Astrocyte (in vitro differentiated cells and primary cell): Measurements from ENCODE around the gene SARS1. TPM values are rescaled to one million over a fixed set of nuclear protein-coding genes. Genes with fewer than 3 reads are reported as not detected.

ENCODE experiments used
- DNase-seq: peaks from one replicate; pipeline ENCODE4 v3.0.0-alpha.2; 2010; ENCODE audit warnings: low read depth
- FAIRE-seq: peaks from 2 replicates; lab custom pipeline; 2011; peaks lifted over from hg19 to GRCh38; lab: Jason Lieb, UNC
- H2AFZ ChIP-seq: 2 replicates; pipeline ENCODE4 v1.6.0; 2012; ENCODE audit warnings: low read depth, low read length, inconsistent platforms
- H3K27ac ChIP-seq: 2 replicates; pipeline ENCODE4 v1.5.1; 2011; ENCODE audit warnings: low read depth, low read length, inconsistent platforms
- H3K27me3 ChIP-seq: 2 replicates; pipeline ENCODE4 v1.6.0; 2011; ENCODE audit warnings: low read length, inconsistent platforms; ENCODE audit not compliant: insufficient read depth
- H3K36me3 ChIP-seq: 2 replicates; pipeline ENCODE4 v1.5.1; 2011; ENCODE audit warnings: low read length, inconsistent platforms; ENCODE audit not compliant: insufficient read depth
- H3K4me1 ChIP-seq: 2 replicates; pipeline ENCODE4 v1.5.1; 2011; ENCODE audit warnings: low read length, inconsistent platforms; ENCODE audit not compliant: insufficient read depth
- H3K4me2 ChIP-seq: 2 replicates; pipeline ENCODE4 v1.6.0; 2012; ENCODE audit warnings: low read length, inconsistent platforms
- H3K4me3 ChIP-seq: 2 replicates; pipeline ENCODE4 v1.5.1; 2011; ENCODE audit warnings: low read depth, mild to moderate bottlenecking, low read length, inconsistent platforms; ENCODE audit not compliant: insufficient read depth
- H3K79me2 ChIP-seq: 2 replicates; pipeline ENCODE4 v1.6.0; 2012; ENCODE audit warnings: mild to moderate bottlenecking, low read length, inconsistent platforms; ENCODE audit not compliant: insufficient read depth
- H3K9ac ChIP-seq: 2 replicates; pipeline ENCODE4 v1.6.0; 2012; ENCODE audit warnings: mild to moderate bottlenecking, low read length, inconsistent platforms
- H3K9me3 ChIP-seq: 2 replicates; pipeline ENCODE4 v1.5.1; 2012; ENCODE audit warnings: low read depth, mild to moderate bottlenecking, low read length, inconsistent platforms; ENCODE audit not compliant: insufficient read depth
- H4K20me1 ChIP-seq: 2 replicates; pipeline ENCODE4 v1.6.0; 2012; ENCODE audit warnings: low read length, inconsistent platforms; ENCODE audit not compliant: insufficient read depth
- H3K27ac Mint-ChIP-seq: one replicate; pipeline ENCODE4 v1.8.0; 2021; ENCODE audit warnings: mild to moderate bottlenecking, mixed read lengths; ENCODE audit not compliant: unreplicated experiment
- H3K27me3 Mint-ChIP-seq: one replicate; pipeline ENCODE4 v1.8.0; 2021; ENCODE audit warnings: low read depth, mixed read lengths; ENCODE audit not compliant: unreplicated experiment
- H3K36me3 Mint-ChIP-seq: one replicate; pipeline ENCODE4 v1.8.0; 2021; ENCODE audit warnings: low read depth, mixed read lengths; ENCODE audit not compliant: unreplicated experiment
- H3K4me1 Mint-ChIP-seq: one replicate; pipeline ENCODE4 v1.8.0; 2021; ENCODE audit warnings: low read depth, mixed read lengths; ENCODE audit not compliant: unreplicated experiment
- H3K4me3 Mint-ChIP-seq: one replicate; pipeline ENCODE4 v1.8.0; 2021; ENCODE audit warnings: mild to moderate bottlenecking, moderate library complexity, mixed read lengths; ENCODE audit not compliant: unreplicated experiment
- H3K9me3 Mint-ChIP-seq: one replicate; pipeline ENCODE4 v1.8.0; 2021; ENCODE audit warnings: mild to moderate bottlenecking, mixed read lengths; ENCODE audit not compliant: unreplicated experiment
- EZH2 ChIP-seq: IDR thresholded peaks from 2 replicates; pipeline ENCODE4 v1.6.1; 2012; ENCODE audit warnings: mild to moderate bottlenecking, low read length, inconsistent platforms; ENCODE audit not compliant: insufficient read depth
- total RNA-seq: library from RNA; stranded (reverse); gene quantifications from 2 replicates; pipeline ENCODE4 v1.2.1, GENCODE V29; 2021
- TF ChIP-seq, protein P1 (sequence below): IDR thresholded peaks from 2 replicates; pipeline ENCODE4 v1.5.1; 2011; ENCODE audit warnings: low read depth, mild to moderate bottlenecking, inconsistent platforms, low read length, moderate library complexity; ENCODE audit not compliant: insufficient read depth

The SARS1 gene
- total RNA-seq, 1 donor from 2014 or later: 355 TPM

DNA sequence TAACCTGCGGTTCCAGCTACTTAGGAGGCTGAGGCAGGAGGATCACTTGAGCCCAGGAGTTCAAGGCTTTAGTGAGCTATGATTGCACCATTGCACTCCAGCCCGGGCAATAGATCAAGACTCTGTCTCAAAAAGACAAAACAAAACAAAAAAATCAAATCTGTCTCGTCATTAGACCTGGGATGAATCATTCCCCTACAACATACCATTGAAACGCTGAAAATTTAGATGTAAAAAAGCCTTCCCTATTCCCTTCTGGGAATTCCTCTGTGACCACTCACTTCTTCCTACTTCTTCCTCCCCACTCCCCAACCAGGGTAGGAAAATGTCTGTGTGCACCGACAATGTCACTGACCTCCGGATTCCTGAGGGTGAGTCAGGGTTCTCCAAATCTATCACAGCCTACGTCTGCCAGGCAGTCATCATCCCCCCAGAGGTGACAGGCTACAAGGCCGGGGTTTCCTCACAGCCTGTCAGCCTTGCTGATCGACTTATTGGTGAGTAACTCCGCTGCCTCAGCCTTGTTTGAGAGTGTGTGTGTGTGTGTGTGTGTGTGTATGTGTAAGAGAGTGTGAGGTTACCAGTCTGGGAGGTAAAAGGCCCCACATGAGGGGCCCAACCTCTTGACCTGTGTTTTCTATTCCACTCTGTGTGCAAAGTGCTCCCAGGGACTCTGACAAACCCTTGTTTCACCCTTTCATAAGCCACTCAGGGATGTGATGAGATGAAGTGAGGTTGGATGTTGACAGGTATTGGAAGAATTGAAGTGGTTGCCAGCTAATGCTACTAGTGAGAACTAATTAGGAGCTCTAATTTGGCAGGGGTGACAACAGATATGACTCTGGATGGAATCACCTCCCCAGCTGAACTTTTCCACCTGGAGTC is 16.3 kb upstream of the SARS1 start:
- DNase-seq (peak; percentile 100), FAIRE-seq (peak; percentile 76)
- H3K27me3 Mint-ChIP-seq: no peaks in the 10 kb centered on the region
- H3K4me3 ChIP-seq: peak overlapping the region; percentile 24
- no peaks in the 10 kb centered on the region for H3K36me3 ChIP-seq
- peak overlapping the region; percentile 73 for H3K4me2 ChIP-seq
- no peak for TF ChIP-seq EZH2
- TF ChIP-seq, protein P1, sequence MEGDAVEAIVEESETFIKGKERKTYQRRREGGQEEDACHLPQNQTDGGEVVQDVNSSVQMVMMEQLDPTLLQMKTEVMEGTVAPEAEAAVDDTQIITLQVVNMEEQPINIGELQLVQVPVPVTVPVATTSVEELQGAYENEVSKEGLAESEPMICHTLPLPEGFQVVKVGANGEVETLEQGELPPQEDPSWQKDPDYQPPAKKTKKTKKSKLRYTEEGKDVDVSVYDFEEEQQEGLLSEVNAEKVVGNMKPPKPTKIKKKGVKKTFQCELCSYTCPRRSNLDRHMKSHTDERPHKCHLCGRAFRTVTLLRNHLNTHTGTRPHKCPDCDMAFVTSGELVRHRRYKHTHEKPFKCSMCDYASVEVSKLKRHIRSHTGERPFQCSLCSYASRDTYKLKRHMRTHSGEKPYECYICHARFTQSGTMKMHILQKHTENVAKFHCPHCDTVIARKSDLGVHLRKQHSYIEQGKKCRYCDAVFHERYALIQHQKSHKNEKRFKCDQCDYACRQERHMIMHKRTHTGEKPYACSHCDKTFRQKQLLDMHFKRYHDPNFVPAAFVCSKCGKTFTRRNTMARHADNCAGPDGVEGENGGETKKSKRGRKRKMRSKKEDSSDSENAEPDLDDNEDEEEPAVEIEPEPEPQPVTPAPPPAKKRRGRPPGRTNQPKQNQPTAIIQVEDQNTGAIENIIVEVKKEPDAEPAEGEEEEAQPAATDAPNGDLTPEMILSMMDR: no peak
- no peaks in the 10 kb centered on the region for H3K9me3 Mint-ChIP-seq
- no peaks in the 10 kb centered on the region for H3K27me3 ChIP-seq
- H3K36me3 Mint-ChIP-seq: no peaks in the 10 kb centered on the region
- no peak overlapping the region for H2AFZ ChIP-seq
- H3K27ac ChIP-seq: peak overlapping the region; percentile 95
- no peaks in the 10 kb centered on the region for H4K20me1 ChIP-seq
- H3K4me3 Mint-ChIP-seq: peak overlapping the region; percentile 6
- H3K27ac Mint-ChIP-seq: peak overlapping the region; percentile 91
- H3K9ac ChIP-seq: peak overlapping the region; percentile 75
- peaks cover 38% of the 10 kb centered on the region for H3K4me1 Mint-ChIP-seq
- no peaks in the 10 kb centered on the region for H3K9me3 ChIP-seq
- H3K79me2 ChIP-seq: no peaks in the 10 kb centered on the region
- peaks cover 29% of the 10 kb centered on the region for H3K4me1 ChIP-seq

DNA sequence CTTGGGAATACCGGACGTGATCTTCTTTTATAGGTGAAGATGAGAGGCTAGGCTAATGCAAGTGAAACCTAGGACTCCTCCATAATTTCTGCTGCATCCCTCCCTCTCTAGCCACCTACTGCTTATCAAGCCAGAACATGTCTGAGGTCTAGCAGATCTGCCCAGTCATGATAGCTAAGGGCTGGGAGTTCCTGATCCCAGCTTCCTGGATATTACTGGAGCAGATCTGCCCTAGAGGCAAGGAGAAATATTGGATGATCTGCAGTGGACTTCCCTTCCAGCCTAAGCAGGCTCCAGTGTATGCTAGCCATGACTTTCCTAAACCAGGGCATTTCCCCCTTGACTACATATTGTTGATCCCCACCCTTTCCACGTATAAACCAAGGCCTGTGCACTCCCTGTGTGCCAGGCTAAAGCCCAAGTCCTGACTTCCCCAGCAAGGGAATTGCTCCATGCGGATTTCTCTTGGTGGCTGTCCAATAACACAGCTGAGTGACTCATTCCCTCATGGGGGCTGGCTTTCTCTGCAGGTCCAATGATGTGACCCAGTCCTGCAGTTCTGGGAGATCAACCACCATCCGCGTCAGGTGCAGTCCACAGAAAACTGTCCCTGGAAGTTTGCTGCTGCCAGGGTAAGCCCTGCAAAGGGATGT is 15.5 kb upstream of the SARS1 start:
- no peak for FAIRE-seq
- peak overlapping the region; percentile 20 for H3K4me3 Mint-ChIP-seq
- no peaks in the 10 kb centered on the region for H3K27me3 ChIP-seq
- H3K27ac ChIP-seq: peak overlapping the region; percentile 95
- no peaks in the 10 kb centered on the region for H3K79me2 ChIP-seq
- no peaks in the 10 kb centered on the region for H3K9me3 ChIP-seq
- no peaks in the 10 kb centered on the region for H3K36me3 Mint-ChIP-seq
- no peaks in the 10 kb centered on the region for H3K9me3 Mint-ChIP-seq
- DNase-seq: peak; percentile 89
- H4K20me1 ChIP-seq: no peaks in the 10 kb centered on the region
- H3K4me2 ChIP-seq: peak overlapping the region; percentile 73
- H3K27me3 Mint-ChIP-seq: no peaks in the 10 kb centered on the region
- peak overlapping the region; percentile 91 for H3K27ac Mint-ChIP-seq
- peak overlapping the region; percentile 75 for H3K9ac ChIP-seq
- H2AFZ ChIP-seq: no peak overlapping the region
- H3K4me1 Mint-ChIP-seq: peaks cover 38% of the 10 kb centered on the region
- no peaks in the 10 kb centered on the region for H3K36me3 ChIP-seq
- peaks cover 29% of the 10 kb centered on the region for H3K4me1 ChIP-seq
- peak overlapping the region; percentile 24 for H3K4me3 ChIP-seq
- TF ChIP-seq, protein P1: no peak
- no peak for TF ChIP-seq EZH2
